ENCODE measurements around the gene OBSL1.

Gene OBSL1

DNA sequence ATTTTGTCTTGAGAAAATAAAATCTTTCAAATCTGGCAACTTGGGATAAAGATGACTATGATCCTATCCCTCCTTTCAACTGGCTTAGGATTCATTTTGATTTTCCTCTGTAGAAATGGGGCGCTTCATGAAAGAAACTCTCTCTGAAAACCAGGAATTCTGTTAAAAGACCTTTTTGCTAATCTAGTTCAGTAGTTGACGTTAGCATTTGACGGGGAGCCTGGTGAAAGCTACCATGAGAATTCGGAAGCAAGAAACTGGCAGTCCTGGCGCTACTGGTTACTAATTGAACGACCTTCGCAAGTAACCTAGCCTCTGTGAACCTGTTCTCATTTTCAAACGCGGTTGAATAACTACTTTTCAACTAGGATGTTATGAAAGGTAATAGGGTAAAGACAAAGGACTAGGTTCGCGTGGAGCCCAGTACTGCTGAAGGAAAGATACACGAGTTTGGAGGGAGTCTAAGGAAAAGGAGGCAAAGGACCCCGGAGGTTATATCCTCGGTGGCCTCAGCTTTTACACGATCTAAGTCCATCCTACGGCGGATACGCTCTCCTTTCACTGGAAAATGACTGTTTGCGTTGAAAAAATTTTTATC, 25.7 kb upstream of the OBSL1 start:
- DNase-seq = no peak

DNA sequence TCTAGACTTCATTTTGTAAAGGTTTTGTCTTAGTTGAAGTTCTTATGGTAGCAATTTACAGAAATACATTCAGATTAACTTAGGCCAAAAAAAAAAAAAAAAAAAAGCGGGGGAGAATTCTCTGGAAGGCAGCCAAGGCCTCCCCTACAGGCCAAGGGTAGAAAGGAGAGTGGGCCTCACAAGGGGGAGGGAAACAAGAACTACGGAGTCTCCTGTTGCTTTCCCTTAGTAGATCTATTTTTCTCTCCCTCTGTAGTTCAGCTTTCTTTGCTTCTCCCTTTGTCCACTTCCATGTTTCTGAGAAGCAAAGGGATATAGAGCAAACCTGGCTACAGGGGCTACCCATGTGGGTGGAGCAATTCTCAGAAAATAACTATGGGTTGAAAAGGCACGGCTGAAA, 23.9 kb upstream of the OBSL1 start:
- no peak for DNase-seq

DNA sequence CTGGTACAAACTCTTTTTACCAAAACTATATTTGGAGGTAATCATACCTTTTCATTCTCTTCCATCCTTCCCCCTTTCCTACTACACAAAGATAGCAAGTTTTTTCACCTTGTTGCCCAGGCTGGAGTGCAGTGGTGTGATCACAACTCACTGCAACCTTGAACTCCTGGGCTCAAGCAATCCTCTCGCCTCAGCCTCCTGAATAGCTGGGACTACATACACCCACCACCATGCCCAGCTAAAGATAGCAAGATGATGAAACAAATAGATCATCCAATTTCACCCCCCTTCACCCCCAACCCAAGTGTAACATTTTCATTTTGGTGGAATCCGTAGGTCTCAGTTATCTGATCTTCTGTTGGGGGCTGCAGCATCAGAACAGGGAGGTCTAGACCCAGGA, 21.8 kb upstream of the OBSL1 start:
- no peak for DNase-seq

DNA sequence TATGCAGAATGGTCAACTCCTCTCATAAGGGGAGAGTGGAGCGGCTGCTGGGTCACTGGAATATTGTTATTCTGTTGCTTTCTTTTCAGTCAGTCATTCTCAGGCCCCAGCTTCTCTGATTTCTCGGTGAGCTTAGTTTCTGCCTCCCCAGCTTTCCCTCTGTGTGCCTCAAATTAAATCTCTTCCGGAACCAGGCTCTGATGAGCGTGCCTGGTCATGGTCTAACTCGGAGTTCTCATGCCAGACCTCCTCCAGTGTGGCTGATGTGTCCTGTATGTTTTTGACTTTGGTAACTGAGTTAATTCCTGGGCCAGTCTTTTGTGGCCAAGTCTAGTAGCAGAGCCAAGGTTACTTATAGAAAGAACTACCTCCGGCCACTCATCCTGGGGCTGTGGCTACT, 21.4 kb upstream of the OBSL1 start:
- no peak for DNase-seq

DNA sequence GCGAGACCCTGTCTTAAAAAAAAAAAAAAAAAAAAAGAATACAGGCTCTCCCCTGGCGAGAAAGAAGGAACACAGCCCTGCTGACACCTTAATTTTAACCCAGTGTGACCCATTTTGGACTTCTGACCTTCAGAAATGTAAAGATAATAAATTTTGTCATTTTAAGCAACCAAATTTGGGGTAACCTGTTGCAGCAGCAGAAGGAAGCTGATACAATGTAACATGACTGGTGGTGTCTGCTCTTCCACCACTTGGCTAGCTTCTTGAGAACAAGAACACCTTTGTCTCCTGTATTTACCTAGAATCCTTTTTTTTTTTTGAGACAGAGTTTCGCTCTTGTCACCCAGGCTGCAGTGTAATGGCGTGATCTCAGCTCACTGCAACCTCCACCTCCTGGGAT, 19.8 kb upstream of the OBSL1 start:
- no peak for DNase-seq

DNA sequence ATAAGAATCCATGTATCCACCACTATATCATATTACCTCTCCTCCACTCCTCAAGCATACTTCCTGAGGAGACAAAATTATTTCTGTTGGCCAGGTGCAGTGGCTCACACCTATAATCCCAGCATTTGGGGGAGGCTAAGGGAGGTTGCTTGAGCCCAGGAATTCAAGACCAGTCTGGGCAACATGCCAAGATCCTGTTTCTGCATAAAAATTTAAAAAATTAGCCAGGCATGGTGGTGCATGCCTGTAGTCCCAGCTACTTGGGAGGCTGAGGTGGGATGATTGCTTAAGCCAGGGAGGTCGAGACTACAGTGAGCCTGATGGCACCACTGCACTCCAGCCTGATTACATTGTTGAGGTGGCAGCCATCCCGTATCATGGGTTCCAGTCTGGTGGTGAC, 10.0 kb upstream of the OBSL1 start:
- DNase-seq = no peak

DNA sequence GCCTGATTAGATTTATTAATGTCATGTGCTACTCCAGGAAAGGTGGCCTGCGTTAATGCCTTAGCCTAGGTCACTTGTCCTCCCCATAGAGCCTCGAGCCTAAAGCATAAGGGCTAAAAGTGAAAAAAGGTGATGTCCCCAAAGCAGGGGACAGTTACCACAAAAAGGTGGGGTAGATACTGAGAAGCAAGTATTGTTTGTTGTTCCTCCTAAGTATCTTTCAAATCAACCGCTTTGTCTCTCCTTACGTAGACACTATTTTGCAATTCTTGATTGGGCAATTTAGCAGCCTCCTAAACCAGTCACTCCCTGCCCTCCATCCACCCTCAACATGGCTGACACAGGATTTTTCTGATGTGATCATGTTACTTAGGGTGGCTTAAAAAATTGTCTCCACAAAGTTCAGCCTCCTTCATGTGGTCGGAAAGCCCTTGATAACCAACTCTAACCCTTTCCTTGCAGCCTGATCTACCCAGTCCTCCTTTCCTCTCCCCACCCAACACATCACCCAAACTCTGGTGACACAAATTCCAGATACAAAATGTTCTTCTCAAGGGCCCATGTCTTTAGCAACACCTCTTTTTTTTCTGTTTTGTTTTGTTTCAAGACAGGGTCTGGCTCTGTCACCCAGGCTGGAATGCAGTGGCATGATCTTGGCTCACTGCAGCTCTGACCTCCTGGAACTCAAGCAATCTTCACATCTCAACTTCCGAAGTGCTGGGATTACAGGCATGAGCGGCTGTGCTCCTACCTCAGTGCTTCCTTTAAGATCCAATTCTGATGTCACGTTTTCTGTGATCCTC, 7.7 kb upstream of the OBSL1 start:
- DNase-seq = peak; percentile 15

DNA sequence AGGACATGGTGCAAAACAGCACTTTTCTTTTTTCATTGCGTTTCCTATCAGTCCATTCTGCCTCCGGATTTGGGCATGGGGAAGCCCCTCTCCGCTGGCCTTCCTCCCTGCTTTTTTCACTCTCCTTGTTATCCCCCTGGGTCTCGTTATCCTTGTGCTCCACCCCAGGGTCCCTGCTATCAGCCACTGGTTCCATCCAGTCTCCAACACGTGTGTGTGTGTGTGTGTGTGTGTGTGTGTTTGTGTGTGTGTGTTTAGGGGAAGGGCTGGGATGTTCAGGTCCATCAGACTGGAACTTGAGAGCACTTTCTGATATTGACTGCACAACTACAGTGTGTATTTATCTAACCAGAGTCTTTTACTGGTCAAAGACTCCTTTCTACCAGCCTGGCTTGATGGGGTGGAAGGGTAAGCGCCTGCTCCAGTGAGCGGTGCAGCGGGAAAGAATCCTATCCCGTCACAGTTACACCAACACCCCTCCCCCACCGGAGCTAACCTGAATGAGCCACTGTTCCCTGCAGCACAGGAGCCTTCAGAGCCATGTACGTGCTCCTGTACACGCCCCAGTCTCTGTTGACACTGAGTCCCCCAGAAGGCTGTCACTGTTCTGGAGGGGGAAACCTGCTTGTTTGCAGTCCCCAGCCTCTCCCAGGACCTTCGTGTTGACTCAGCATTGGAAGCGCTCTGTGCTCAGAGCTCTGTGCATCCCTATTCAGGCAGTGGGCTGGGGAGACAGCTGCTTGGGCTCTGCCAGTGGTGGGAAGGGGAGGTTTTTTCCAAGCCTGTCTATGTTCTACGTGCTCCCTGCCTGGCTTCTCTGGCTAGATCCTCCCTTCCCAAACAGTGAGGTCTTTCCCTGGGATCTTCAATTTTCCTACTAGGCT, 5.4 kb upstream of the OBSL1 start:
- no peak for DNase-seq

DNA sequence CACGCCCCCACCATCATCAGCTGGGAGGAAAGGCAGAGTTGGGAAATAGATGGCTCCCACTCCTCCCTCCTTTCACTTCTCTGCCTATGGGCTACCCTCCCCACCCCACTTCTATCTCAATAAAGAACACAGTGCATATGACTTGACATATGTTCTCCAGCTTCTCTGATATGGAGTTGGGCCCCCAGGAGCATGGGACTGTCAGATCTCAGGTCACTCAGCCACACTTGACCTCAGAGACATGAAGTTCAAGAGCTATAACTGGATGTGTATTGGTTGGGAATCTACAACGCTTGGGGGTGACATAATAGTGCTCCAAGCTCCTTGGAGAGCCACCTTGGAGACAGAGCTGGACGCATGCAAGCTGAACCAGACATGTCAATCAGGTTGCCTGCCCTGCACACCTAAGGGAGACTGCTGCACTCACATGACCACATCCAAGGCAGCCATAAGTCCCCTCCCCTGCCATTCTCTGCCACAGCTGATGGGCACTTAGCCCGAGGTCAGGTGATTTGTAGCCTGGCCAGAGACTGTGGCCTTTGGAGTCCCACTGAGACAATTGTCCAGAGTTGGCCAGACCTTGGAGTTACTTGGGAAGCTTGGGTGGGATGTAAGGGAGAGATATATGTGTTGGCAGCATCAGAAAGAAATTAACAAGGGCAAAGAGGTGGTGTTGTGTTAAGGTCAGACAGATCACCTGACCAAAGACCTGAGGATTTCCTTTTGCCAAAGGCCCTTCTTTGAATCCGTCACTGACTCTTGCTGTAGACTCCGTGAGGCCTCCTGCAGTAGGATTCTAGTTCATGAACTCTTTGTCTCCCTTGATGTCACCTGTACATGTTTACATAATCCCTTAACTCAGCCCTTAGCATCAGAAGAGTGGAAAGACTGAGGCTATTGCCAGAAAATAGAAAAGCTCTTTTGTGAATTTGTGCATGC, 4.5 kb upstream of the OBSL1 start:
- no peak for DNase-seq

DNA sequence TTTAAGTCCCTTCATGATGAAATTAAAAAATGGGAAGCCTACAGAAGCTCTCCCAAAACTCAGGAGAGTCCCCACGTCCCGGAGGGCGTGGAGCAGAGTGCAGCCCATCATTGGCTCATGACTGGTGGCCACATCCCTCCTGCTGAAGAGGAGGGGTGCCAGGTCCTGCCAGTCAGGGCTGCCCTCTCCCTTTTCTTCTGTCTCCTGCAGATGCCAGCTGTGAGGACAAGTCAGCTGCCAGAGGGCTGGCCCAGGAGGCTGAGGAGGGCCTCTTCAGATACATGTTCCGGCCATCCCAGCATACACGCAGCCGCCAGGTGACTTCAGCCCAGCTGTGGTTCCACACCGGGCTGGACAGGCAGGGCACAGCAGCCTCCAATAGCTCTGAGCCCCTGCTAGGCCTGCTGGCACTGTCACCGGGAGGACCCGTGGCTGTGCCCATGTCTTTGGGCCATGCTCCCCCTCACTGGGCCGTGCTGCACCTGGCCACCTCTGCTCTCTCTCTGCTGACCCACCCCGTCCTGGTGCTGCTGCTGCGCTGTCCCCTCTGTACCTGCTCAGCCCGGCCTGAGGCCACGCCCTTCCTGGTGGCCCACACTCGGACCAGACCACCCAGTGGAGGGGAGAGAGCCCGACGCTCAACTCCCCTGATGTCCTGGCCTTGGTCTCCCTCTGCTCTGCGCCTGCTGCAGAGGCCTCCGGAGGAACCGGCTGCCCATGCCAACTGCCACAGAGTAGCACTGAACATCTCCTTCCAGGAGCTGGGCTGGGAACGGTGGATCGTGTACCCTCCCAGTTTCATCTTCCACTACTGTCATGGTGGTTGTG, 3.4 kb upstream of the OBSL1 start:
- DNase-seq = no peak

DNA sequence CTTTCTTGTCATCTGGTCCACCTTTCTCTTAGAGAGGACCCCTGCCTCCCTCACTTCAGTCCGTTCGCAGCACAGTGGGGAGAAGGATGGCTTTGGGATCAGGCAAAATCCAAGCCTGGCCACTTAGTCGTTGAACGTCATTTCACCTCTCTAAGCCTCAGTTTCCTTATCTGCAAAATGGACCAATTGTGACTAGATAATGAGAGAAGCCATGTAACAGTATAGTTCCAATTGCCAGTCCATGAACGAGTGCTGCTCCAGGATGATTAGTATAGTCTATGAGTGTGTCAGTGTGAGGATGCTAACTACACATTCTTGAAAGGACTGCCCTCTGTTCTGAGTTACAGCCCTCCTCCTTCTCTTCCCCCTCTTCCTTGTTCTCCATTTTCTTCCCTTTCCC, 1.8 kb upstream of the OBSL1 start:
- DNase-seq = no peak

DNA sequence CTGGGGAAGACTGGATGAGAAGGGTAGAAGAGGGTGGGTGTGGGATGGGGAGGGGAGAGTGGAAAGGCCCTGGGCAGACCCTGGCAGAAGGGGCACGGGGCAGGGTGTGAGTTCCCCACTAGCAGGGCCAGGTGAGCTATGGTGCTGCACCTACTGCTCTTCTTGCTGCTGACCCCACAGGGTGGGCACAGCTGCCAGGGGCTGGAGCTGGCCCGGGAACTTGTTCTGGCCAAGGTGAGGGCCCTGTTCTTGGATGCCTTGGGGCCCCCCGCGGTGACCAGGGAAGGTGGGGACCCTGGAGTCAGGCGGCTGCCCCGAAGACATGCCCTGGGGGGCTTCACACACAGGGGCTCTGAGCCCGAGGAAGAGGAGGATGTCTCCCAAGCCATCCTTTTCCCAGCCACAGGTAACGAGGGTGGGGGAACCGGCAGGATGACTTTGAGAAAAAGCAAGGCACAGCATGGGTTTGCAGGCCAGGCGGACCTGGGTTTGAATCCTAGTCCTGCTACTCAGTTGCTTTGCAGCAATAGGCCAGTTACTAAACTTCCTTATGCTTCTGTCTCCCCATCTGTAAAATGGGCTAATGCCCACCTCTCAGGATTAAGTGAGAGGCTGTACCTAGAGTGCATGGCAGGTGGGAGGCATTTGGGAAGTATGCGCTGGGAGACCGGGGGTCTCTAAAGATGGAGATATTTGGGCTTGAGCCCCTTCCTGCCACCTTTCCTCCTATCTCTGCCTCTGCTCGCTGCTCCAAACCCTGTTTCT, 1.1 kb upstream of the OBSL1 start, which contains the start of gene INHA:
Gene INHA (plus strand): TSS at position 74 of the 765 bp plus-strand sequence. CDS start 65 bp downstream, at position 139.
- DNase-seq = no peak

DNA sequence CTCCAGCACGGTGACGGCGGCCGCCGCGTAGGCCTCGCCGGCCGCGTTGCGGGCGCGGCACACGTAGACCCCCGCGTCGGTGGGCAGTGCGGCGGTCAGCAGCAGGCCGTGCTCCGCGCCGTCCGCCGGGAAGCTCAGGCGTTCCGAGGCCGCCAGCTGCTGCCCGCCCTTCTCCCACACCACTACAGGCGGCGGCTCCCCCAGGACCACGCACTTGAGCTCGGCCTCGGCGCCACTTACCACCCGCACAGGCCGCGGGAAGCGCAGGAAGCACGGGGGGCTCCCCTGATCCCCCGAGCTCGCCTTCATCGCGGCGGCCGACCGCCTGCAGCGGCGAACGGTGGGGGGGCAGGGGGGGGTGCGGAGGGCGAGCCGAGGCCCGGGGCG, 422 bp downstream of the OBSL1 start:
- peak; percentile 7 for DNase-seq

DNA sequence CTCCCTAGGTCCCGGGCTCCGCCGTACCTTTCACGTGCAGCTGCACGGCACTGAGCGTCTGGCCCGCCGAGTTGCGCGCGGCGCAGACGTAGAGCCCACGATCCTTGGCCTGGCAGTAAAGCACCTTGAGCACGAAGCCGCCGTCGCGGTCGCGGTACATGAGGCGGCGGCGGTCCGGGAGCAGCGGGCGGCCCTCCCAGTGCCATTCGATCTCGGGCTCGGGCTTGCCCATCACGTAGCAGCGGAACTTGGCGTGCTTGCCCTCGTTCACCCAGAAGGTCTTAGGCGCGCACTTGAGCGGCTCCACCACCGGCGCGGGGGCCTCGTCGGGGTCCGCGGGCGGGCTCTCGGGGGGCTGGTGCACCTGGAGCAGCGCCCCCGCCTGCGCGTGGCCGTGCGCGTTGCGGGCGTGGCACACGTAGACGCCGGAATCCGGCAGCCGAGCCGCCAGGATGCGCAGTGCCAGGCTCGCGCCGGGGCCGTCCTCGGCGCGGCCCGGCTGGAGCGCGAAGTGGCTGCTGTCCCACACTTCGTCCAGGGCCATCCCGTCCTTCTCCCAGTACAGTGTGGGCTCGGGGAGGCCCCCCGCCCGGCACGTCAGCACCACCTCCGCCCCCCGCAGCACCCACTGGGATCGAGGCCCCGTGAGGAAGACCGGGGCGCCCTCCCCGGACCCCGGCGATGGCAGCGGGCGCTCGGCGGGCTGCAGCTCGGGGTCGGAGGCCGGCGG, 980 bp downstream of the OBSL1 start:
- peak; percentile 32 for DNase-seq

DNA sequence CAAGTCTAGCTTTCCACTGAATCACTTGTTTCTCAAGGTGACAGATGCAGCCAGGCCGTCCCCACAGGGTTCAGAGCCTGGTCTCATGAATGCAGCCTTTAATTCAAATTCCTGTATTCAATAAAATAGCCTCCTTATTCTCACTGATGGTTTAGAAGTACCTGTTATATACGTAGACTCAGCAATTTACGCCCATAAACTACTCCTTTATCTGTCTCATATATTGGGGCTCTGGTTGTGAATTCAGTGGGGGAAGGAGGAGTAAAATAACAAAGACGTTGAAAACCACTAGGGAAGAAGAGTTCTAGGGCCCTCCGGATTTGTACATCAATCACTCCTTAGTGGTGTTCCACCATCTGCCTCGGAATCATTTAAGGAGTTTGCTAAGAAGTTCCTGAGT, 1.7 kb downstream of the OBSL1 start:
- no peak for DNase-seq

DNA sequence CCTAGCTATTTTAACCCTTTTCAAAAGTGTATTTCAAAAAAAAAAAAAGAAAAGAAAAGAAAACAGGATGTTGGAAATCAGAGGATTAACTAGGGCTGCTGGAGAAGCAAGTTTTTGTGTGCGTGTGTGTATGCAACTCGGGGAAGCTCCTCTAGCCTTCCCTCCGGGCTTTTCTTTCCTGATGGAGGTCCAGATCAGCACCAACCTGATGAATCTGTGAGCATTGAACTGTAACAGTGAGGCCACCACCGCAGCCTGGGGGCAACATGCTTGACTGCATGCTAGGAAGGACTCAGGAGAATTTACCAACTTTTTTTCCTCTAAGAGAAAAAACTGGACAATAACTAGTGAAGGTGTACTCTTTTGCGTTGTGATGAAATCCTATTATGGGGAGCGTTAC, 2.3 kb downstream of the OBSL1 start:
- no peak for DNase-seq

DNA sequence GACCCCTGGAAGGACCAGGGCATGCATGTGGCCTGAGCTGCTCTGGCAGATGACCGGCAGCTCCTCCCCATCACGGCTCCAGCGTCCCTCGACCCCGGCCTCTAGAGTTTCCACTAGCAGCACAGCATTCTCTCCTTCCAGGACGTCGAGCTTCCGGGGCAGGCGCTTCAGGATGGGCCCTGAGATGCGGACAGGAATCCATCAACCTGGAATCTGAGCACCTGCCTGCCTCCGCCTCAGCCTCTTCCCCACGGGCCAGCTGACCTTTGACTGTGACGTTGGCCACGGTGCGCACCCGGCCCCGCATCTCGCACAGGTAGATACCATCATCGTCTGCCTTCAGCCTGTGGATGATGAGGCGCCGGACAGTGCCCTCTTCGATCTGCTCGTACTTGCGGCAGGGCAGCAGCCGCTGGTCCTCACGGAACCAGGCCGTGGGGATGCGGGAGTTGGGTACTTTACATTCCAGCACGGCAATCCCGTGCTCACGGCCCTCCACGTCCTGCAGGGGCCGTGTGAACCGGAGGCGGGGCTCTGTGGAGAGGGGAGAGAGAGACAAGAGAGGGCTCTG, 3.5 kb downstream of the OBSL1 start:
- DNase-seq = no peak

DNA sequence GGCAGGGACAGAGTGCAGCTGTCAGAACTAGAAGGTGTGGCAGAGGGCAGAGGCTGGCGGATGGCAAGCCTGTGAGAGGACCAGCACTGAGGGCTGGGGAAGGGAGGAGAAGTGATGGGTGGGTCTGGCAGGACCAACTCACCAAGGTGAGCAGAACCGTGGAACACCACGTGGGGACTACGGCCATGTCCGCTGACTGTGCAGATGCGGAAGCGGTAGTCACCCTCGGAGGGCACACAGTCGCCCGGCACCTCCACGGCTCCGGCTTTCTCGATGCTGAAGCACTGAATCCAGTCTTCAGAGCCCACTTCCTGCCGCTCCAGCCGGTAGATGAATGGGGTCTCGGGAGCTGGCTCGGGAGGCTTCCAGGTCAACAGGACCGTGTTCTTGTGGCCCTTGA, 4.2 kb downstream of the OBSL1 start:
- no peak for DNase-seq

DNA sequence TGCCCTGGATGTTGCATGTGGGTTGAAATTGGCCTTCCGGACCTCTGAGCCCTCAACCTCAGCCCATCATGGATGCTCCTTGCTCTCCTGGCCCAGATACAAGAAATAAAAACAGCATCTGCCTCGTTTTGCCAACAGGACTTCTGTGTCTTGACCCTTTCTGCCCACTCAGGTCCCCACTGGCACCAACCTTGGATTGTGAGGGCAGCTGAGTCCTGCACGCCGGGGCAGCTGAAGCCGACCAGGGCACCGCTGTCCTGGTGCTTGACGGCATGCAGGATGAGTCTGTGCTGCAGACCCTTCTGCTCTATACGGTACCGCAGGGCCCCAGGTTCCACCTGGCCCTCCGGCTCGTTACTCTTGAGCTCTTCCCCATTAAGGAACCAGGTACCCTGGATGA, 4.7 kb downstream of the OBSL1 start:
- DNase-seq = no peak

All from HCEC 1CT (cell line).